Kasumi-1 (cell line): ENCODE results near the gene SPIC.

Experiments used
- DNase-seq, 2 experiments: peaks; one replicate each; lab custom pipeline; 2025; lab: John Stamatoyannopoulos, UW

SPIC gene

GRCh38 chr12:101536069-101536674, 61.0 kb downstream of the SPIC start:
- no peak for DNase-seq
